Right ventricle myocardium superior (tissue), 1 donor: ENCODE measurements around the gene BAZ1A. TPM values are rescaled to one million over a fixed set of nuclear protein-coding genes. Genes with fewer than 3 reads are reported as not detected.

Source experiments
- ATAC-seq: fragments of 200-7000 bp; cut with Tn5 transposase; one replicate; pipeline ENCODE4 v1.9.1; 2020; ENCODE audit warnings: mild to moderate bottlenecking; ENCODE audit not compliant: poor library complexity
- DNase-seq: peaks from one replicate; pipeline ENCODE4 v3.0.0-alpha.2; 2020
- intact Hi-C: fragments of 100-400 bp; cut with DNase I; formaldehyde crosslinking; loops from one replicate; pipeline ENCODE4 v1.11.2; 2022
- total RNA-seq: library from RNA; stranded (reverse); fragmentation: NEBNext Ultra II Directional; extraction: Animal tissue kit (Norgen Biotek cat#: 25700); gene quantifications from one replicate; pipeline ENCODE4 v1.2.1, GENCODE V29; 2021
- donor health status: DM: no; HTN: yes; CAD: no; lungs with severe emphysema.

Gene BAZ1A
- total RNA-seq, 1 donor from 2014 or later, result 4.6 TPM

- intact Hi-C loops, result no loop called here
- ATAC-seq (no peak), DNase-seq (no peak)
Measured at GRCh38 chr14:34794941-34795340, 80.2 kb downstream of the BAZ1A start.

DNA sequence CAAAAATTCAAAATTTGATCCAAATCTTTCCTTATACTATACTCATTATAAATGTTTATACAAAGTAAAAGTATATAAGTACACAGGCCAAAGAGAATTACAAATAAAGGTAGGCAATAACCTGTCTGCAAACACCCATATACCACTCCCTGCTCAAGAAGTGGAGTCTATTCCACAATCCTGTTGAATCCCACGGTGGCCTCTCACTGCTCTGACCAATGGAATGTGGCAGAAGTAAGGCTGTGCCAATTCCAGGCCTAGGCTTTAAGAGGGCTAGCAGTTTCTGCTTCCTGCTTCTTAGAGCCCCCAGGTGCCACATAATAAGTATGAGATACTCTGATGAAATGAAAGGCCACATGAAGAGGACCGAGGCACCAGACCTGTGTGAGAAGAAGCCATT lies 80.9 kb downstream of the BAZ1A start:
- intact Hi-C loops, result no loop called here
- no peak for DNase-seq
- ATAC-seq, result no peak

- no peak for DNase-seq
Measured at GRCh38 chr14:34792598-34792997, 82.6 kb downstream of the BAZ1A start.

DNA sequence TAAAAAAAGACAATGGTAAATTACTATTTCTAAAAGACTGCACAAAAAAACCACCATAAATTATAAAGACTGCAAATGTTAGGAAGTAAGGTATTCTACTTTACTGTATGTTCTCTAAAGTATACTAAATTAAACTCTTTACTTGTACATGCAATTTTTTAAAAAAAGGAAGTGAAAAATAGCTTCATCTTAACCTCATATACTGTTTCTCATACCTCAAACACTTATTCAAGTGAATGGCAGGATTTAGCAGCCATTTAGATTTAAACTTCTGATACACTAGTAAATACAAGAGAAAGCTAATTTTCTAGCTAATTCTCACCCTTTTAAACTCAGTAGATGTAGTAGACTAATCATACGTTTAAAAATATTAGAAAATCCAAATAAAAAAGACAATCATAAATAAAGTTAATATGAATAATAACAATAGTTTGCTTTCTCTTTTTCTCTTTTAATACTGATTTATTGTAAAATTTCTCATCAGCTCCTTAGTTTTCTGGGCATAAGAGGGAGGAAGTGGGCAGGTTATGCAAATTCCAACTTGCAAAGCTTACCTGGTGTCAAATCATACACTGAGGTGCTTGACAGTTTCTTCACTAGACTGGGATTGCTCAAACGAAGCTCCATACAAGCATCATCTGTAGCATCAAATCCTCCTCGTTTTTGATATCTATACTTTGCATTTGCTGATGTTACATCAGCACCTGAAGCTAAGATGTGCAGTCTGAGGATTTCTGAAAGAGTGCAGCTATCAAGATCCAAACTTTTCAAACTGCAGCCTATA lies 89.7 kb downstream of the BAZ1A start:
- ATAC-seq, result no peak
- intact Hi-C loops, result no loop called here
- DNase-seq, result no peak

More at GRCh38 chr14:34792598-34792997, 82.6 kb downstream of the BAZ1A start:
- ATAC-seq, result no peak
- intact Hi-C loops, result no loop called here

DNA sequence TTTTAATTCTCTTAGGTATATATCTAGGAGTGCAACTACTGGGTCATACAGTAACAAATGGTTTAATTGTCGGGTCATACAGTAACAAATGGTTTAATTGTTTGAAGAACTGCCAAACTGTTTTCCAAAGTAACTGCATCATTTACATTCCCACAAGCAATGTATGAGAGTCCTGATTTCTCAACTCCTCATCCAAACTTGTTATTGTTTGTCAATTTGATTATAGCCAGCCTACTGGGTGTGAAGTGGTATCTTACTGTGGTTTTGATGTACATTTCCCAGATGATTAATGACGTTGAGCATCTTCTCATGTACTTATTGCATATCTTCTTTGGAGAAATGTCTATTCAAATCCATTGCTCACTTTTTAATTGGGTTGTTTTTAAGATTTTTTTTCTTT lies 93.1 kb downstream of the BAZ1A start:
- ATAC-seq (no peak), DNase-seq (no peak)
- intact Hi-C loops, result no loop called here

GRCh38 chr14:34781242-34781641 lies 93.9 kb downstream of the BAZ1A start:
- ATAC-seq, result peak; percentile 46
- DNase-seq, result no peak
- intact Hi-C loops, result no loop called here

DNA sequence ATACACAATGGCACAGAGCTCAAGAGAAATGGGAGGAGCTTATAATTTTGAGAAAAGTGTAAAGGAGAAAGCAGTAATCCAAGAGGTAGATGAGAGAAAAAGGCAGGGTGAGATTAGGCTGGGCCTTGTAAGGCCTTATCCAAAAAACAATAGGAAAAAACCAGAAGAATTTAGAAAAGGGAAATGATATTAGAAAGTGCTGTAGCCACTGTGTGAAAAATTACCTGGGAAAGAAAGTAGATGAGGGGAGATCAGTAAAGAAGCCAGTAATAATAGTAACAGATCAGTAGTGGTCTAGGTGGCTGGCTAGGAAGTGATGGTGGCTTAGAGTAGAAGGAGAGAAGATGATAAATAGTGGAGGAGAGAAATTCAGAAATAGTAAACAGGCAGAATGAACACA lies 94.5 kb downstream of the BAZ1A start:
- no peak for DNase-seq
- intact Hi-C loops, result no loop called here
- ATAC-seq, result no peak

DNA sequence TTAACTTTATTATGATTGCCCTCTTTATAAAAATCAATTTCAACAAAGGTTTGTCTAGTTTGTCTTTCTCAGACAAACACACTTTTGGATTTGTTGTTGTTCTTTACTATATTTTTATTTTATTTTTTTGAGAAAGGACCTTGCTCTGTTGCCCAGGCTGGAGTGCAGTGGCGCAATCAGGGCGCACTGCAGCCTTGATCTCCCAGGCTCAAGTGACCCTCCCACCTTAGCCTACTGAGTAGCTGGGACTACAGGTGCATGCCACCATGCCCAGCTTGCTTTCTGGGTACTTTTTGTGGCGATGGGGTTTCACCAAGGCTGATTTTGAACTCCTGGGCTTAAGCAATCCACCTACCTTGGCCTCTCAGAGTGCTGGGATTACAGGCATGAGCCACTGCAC lies 96.4 kb downstream of the BAZ1A start:
- intact Hi-C loops, result no loop called here
- DNase-seq (no peak), ATAC-seq (no peak)

GRCh38 chr14:34776611-34777010 lies 98.5 kb downstream of the BAZ1A start:
- no peak for ATAC-seq
- intact Hi-C loops, result no loop called here
- DNase-seq, result no peak

DNA sequence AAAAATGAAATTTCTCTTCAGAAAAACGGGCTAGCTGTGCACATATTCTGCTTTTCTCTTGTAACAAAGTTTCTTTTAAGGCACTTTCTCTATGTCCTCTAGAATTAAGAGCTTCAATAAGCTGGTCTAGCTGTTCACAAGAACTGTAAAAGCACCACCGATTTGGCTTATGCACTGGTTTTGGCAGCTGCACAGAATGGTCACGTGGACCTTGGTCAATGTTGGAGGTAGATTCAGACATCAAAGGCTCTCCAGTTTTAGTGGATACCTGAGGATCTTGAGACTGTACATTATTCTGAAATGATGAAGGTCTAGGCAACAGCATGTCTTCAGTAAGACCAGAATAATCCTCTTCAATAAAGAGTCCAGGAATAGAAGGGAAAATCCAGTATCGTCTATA lies 99.2 kb downstream of the BAZ1A start:
- ATAC-seq, result no peak
- intact Hi-C loops, result no loop called here
- DNase-seq, result no peak

DNA sequence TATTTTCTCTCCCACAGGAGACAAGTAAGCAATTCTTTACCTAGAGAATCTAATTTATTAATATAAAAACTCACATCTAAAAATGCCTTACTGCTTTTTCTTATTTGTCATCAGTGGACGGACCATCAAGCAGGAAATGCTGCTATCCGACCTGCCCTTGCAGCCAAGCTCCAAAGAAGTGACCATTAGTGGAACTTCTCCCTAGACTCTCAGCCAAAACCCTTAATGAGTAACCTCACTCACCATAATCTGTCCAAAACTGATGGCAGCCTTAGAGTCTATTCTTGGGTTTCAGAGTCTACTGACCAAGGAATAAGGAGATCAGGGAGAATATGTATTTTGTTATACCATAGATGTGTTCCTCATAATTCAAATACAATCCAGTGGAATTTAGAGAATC lies 99.8 kb downstream of the BAZ1A start:
- no peak for DNase-seq
- no peak for ATAC-seq
- intact Hi-C loops, result no loop called here

- ATAC-seq, result no peak
- intact Hi-C loops, result no loop called here
- no peak for DNase-seq
Measured at GRCh38 chr14:34770901-34771300, 104.3 kb downstream of the BAZ1A start.

DNA sequence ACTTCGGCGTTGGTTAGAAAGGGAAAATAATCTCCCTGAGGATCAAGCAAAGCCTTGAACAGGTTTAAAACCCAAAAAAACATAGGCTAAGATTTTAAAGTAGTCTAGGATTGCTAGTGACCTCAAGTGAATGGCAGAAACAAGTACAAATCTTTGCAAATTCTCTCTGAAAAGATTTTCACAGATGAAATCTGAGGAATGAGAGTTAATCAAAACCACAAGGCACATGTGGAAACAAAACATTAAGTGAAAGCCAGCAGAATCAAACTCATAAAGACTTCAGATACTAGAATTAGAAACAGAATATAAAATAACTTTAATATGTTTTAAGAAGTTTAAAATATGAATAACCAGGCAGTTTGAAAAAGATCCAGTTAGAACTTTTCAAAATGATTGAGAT lies 108.6 kb downstream of the BAZ1A start:
- no peak for ATAC-seq
- no peak for DNase-seq
- intact Hi-C loops, result no loop called here

- ATAC-seq (no peak), DNase-seq (no peak)
- intact Hi-C loops, result no loop called here
Measured at GRCh38 chr14:34766060-34766459, 109.1 kb downstream of the BAZ1A start.

GRCh38 chr14:34755215-34755614 lies 119.9 kb downstream of the BAZ1A start:
- intact Hi-C loops, result no loop called here

DNA sequence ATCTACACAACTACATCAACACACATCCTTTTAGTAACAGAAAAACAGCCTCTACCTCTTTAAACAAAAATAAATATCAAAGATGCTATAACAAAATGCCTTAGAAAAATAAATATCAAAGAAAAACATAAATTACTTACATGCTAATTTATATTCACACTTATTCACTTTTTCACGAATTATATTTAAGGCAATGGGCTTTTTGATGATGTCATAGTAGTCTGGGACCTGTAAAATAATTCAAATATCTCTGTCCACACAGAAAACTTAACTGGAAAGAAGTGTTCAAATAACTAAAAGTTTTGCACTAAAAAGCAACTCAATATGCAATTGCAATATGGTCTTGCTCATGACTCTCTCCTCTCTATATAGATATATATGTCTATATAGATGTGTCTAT lies 120.5 kb downstream of the BAZ1A start:
- intact Hi-C loops, result no loop called here
- ATAC-seq (no peak), DNase-seq (no peak)

More at GRCh38 chr14:34755215-34755614, 119.9 kb downstream of the BAZ1A start:
- ATAC-seq, result no peak
- DNase-seq, result no peak

DNA sequence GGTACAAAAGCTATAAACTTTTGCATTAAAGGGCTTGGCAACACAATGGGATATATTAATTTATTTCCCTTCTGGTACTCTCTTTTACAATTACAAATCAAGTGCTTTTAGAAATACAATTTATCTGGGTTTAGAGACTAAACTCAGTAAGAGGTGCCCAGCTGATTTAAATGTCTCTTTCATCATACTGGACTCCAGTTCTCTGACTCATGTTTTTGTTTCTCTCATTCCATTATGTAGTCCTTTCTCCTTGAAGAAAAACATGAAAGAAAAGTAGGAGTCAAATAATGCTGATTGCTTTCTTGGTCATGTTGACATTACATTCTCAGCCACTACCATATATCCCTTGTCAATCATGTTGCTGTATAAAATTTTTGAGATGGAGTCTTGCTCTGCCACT lies 124.5 kb downstream of the BAZ1A start:
- no peak for ATAC-seq
- intact Hi-C loops, result no loop called here
- no peak for DNase-seq

DNA sequence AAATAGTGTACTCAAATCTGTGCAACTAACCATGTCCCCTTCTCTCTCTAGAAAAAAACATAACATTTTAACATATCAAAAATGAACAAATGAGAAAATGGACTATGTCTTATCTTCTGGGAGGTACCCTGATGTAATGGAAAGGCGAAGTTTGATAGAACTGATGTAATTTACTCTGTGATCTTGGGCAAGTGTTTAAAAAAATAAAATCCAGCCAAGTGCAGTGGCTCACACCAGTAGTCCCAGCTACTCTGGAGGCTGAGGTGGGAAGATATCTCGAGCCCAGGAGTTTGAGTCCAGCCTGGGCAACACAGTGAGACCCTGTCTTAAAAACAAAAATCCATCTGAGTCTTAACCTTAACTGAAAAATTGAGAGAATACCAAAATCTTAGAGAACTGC lies 124.9 kb downstream of the BAZ1A start:
- ATAC-seq (no peak), DNase-seq (no peak)
- intact Hi-C loops, result no loop called here

- DNase-seq (no peak), ATAC-seq (no peak)
- intact Hi-C loops, result no loop called here
Measured at GRCh38 chr14:34749408-34749807, 125.8 kb downstream of the BAZ1A start.

DNA sequence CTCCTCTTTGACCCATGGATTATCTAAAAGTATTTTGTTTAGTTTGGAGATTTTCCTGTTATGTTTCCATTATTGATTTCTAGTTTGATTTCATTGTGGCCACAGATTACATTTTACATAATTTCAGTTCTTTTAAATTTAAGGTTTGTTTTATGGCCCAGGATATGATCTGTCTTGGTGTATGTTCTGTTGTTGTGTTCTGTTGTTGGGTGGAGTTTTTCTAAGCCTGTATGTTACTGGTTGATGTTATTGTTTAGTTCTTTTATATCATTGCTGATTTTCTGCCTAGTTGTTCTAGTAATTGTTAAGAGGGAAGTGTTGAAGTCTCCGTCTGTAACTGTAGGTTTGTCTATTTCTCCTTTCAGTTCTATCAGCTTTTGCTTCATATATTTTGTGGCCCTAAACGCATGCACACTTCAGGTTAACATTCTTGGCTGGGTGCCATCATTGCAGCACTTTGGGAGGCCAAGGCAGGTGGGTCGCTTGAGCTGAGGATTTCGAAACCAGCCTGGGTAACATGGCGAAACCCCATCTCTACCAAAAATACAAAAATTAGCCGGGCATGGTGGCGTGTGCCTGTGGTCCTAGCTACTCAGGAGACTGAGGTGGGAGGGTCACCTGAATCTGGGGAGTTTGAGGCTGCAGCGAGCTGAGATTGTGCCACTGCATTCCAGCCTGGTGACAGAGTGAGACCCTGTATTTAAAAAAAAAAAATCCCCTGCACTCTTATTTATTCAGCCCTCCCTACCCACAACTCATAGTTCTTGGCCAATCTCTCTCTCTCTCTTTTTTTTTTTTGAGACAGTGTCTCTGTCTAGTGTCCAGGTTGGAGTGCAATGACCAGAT lies 132.7 kb downstream of the BAZ1A start:
- intact Hi-C loops, result no loop called here
- ATAC-seq (no peak), DNase-seq (no peak)
